GM18499 (cell line): ENCODE results near the gene PRKG1.
"Not testable (repeated sequence)": the region's sequence is repeated elsewhere in the genome, so short reads cannot be mapped to it uniquely, and the experiment has no call there.

ENCODE experiments used
- ATAC-seq: cut with Tn5 transposase; IDR thresholded peaks from one replicate; pipeline ENCODE4 v1.9.1; 2021; ENCODE audit warnings: moderate number of reproducible peaks; ENCODE audit not compliant: insufficient read depth, unreplicated experiment

Gene PRKG1

DNA sequence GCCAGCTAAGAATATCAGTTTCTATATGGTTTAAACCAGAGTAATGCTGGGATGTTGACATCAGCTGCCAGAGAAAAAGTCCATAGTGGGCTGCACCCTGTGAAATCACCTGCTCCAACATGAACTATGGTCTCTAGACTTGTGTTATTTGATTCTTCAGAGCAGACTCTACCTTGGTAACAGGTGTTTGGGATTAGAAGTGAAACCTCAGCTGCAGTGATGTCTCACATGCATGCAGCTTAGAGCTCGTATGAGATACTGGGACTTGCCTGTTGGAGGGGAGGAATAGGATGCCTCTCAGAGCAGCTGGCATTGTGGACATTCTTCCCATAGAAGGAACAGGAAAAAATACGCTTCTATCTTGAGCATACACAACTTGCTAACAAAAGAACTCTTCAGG, 912.2 kb downstream of the PRKG1 start:
- no peak for ATAC-seq

DNA sequence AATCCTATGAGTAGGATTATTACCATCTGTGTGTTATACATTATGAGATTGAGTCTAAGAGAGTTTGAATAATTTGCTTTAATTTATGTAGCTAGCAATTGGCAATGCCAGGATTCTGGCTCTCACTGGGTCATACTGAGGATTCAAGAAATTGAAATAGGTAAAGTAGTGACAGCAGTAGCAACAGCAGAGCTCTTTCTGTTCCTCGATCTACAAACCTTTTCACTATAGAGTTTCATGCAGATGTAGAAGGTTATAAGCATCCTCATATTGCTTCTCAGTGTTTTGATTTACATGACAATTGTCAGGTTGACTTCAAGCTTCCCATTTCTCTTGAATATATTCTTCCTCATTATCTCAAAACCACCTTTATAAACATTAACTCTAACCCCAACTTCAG, 919.2 kb downstream of the PRKG1 start:
- ATAC-seq, result no peak

DNA sequence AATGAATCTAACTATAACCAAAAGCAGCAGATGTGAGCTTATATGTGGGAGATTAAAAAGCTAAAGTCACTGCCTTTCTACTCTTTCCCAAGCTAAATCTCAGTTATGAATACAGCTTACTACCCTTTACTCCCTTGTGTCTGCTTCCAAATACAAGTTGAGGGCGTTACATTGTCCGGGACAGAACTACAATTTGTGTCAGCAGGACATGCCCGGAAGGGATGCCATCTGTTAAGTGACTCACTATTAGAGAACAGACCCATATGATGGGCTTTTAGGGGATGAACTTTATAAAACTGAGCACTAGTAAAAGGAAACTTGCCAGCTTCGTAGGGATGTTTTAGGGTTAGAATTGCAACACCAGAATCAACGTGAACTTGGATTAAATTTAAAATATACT, 924.8 kb downstream of the PRKG1 start:
- ATAC-seq, result no peak

DNA sequence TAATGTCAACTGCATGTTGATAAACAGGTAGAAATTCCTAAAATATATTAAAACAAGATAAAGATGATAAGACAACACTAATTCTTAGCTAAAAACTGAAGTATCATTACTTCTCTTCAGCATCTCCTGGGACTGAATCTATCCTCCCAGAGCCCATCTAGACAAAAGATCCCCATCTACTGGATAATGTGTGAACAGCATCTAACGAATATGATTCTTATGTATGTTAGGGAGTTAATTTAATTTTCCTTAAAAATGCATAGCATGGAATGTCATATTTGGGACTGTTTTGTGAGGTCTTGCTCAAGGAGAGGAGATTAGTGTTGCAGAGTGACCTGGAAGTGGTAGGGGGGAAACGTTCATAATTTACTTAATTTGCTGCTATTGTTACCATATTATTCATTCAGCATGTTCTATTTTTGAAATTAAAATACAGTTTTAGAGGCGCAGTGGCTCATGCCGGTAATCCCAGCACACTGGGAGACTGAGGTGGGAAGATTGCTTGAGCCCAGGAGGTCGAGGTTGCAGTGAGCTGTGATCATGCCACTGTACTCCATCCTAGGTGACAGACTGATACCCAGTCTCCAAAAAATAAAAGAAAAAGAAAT, 930.2 kb downstream of the PRKG1 start:
- peak; percentile 65 for ATAC-seq

DNA sequence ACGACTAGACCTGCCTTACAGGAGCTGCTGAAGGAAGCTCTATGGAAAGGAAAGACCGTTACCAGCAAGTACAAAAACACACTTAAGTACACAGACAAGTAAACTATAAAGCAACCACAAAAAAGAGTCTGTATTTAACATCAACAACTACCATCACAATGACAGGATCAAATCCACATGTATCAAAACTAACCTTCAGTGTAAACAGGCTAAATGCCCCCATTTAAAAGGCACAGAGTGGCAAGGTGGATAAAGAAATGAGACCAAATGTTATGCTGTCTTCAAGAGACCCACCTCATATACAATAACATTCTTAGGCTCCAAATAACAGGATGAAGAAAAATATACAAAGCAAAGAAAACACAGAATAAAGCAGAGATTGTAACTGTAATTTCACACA, 932.8 kb downstream of the PRKG1 start:
- ATAC-seq, result no peak

DNA sequence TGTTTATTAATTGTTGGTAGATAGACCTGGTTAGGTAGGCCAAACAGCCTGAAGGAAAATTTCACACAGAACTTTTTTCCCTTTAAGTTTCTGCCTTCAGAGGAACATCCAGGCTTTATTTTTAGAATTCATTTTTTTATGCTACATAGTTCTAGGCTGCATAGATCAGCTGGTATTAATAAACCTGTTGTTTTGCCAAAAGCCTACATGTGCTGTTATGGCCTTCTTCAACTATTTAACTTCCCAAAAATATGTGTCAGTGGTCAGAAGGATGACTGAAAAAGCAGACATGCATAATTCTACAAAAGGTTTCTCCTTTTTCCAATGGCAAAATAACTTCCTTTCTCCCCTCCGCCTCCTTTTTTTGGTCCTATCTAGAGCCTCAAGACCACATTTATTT, 936.8 kb downstream of the PRKG1 start:
- no peak for ATAC-seq

DNA sequence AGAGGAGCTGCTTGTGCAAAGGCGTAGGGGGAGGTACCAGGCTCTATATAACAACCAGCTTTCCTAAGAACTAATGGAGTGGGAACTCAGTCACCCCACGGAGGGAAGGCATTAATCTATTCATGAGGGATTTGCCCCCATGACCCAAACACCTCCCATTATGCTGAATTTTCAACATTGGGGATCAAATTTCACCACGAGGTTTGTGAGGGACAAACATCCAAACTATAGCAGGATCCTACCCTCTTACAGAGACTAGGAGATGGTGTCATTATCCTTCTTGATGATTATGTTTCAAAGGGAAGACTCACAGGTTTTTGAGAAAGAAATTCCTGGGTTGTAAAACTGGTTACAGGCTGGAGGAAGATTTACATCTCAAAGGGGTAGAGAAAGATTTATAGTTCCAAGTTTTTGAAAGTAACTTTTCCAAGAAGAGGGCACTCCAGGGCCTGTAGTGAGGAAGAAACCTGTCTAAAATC, 944.8 kb downstream of the PRKG1 start:
- no peak for ATAC-seq

DNA sequence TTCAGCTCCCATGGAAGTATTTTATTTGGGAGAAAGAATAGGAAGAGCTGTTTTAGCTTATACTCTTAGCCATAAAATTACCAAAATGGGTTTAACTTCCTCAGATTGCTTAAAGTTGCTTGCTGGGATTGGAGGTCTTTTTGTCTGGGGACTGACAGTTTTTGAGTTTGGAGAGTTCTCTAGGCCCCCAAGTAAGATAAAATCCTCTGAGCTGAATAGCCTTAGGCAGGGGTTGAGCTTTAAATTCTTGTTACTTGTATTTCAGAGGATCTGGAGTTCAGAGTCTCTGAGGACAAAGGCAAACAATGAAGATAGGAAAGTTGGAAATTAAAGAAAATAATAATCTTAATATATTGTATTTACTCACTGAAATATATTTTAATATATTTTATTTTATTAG, 945.4 kb downstream of the PRKG1 start:
- ATAC-seq, result no peak

DNA sequence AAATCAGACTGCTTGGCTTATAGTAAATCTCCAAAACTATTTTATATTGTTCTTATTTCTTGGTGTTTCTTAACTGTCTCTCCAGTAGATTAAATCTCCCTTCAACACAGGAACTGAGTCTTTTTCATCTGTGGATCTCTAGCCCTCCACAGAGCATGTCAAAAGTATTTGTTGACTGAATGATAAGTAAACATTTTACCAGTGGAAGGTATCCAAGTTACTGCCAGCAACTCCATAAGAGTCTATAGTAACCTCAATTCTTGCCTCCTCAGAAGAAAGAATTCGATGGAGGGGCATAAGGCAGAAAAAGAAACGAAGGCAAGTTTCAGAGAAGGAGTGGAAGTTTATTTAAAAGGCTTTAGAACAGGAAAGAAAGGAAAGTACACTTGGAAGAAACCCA, 945.9 kb downstream of the PRKG1 start:
- no peak for ATAC-seq

DNA sequence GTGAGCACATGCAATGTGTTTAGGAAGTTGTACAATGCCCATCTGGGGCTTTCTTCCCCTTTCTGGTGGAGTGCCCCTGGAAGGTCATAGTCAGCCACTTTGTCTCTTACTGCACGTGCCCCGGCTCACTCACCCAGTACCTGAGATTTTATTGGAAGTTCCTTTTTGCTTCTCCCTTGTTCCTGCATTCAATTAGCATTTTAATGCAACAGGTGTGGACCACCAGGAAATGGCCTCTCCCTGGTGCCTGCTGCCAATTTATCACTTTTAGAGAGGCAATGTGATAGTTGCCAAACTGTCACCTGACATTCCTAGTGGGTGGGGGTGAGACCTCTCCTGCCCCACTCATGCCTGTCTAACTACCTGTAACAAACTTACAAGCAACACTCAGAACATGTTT, 946.4 kb downstream of the PRKG1 start:
- no peak for ATAC-seq

DNA sequence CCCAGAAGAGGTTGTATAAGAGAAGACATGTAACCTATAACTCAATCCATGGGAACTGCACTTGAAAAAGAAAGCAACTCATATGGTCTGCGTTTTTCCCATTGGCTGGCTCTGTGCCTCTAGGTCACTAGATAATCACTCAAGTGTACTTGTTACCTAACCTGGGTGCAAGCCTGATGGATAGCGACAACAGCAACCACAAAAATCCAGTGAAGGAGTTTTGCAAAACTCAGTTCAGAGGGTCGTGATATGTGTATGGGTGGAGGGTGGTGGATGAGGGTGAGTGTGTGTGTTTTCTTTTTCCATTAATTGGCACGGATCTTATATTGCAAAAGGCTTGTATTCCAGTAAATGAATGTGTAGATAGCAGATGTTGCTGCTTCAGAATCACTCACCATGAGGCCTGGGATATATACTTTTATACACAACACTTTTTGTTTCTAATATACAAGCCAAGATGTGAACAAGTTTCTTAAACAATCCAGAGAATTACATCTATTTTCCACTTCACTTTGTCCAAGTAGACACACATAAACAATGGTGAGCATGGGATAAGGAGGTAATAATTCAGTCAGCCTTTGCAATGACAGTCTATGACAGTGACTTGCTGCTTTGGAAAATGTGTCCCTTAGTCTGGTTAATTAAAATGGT, 952.9 kb downstream of the PRKG1 start:
- ATAC-seq, result no peak

DNA sequence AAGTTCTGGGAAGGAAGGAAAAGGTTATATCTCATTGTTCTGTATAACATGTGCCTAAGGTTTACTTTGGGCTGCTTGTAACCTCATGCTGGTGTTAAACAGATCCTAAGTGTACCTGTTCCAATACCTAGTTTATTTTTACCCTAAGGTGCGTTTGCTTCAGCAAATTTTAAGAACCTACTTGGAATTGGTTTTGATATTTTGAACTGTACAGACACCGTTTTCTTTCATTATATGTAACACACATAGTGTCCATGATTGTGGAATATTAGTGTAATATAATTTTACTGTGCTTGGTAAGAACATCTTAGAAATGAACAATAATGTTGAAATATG, 954.2 kb downstream of the PRKG1 start:
- ATAC-seq, result no peak

DNA sequence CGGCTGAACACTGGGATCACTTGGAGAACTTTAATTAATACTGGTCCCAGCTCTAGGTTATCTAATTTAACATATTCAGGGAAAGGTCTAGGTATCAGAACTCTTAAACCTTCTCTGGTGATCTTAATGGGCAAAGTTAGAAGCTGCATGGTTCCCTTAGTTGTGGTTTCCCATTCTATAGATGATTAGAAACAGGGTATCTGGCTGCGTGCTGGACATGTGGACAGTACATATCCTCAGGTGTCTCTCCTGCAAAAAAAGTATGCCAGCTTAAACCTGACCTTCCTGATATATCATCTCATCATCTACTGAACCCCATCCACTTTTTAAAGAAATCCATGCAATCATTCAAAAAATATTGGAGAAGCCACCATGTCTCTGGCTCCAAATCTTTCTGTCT, 955.3 kb downstream of the PRKG1 start:
- ATAC-seq, result no peak

DNA sequence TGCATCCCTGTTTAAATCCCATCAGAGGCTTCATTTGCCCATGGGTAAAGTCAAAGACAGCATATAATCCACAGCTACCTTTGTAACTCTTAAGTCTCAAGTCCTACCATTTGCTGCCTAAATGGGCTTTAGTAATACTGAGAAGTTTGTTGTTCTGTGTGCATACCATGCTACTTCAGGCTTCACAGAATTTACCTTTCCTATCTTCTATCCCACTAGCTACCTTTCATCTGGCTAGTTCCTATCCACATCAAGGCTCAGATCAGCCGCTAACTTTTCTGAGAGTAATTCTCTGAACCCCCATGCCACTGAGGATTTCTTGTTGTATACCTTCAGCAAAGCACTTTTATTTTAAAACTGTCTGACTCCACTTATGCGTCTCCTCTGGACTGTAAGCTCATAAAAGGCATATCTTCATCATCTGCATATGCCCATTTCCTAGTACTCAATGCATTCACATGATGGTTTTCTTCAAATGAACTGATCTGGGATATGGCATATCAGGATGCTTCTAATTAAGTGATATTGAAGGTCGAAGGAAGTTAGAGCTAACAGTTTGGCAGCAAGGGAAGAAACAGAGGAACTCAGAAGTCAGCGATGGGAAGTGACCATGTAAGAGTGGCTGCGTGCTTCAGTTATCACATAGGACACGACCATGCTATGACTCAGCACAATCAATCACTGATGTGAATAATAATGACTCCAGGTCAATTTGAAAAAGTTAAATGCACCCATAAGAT, 955.9 kb downstream of the PRKG1 start:
- ATAC-seq, result no peak

DNA sequence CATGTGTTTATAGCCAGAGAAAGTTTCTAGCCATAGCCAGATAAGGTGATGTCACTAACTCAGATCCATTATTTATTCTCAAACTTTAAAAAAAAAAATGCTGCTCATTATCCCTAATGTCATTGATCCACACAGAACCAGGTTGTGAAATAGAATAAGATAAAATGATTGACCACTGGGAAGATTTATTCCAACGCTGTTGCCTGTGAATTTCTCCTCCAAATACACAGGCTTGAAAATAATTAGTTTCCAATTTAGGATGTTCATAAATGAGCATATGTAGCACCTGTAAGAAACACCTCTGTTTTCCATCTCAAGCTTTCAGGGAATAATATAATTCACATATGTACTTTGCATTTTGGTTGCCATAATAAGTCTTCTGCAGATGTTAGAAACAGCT, 956.7 kb downstream of the PRKG1 start:
- no peak for ATAC-seq

DNA sequence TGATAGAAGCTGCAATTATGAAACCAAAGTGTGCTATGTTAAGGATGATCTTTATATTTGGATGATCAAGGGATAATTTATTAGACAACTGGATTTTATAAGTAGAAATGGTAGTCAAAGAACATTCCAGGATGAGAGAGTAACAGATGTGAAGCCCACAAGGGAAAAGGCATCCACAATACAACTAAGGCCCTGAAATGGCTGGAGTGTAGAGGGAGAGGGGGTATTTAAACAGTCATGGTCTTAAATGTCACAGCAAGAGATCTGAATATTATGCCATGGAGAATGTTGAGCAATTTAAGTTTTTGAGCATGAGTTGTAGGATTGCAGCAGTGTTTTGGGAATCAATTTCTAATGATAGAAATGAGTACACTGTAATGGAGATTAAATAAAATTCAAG, 957.5 kb downstream of the PRKG1 start:
- no peak for ATAC-seq

DNA sequence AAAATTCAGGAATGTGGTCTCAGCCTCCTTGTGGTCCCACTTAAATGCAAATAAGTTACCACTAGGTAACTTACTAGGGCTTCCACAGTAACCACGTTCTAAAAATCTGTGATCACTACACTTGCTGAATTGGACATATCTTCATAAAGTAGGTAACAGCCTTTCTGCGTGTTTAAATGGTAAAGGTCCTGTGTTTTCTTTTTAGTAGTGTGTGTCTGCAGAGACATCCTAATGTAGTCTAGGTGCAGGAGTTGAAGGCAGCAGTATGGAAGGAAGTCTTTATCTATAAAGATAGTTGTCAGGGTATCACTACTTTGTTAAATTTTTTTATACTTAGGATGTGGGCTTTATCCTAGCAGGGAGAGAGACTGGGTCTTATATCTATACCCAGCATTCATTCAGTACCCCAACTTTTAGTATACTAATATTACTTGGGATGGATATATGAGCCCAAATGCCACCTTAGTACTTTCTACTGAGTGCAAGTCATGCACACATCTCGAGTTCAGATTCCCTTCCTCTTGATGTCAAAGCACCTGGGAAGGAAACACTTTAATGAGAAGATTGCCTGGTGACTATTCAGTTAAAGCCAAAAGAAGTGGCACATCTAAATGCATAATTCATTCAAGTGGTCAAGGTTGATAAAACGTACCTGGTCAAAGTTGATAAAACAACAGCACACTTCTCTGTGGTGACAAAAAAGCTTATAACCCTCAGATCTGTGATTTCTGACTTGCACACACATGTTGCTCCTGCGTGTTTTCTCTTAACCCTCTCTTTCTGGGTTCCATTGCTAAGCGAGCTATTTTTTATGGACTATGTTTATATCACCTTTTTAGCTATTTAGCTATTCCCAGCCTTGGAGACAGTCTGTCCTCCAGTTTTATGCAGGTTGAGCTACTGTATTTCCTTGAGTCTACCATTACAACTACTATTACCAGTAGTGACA, 958.7 kb downstream of the PRKG1 start:
- ATAC-seq, result no peak

DNA sequence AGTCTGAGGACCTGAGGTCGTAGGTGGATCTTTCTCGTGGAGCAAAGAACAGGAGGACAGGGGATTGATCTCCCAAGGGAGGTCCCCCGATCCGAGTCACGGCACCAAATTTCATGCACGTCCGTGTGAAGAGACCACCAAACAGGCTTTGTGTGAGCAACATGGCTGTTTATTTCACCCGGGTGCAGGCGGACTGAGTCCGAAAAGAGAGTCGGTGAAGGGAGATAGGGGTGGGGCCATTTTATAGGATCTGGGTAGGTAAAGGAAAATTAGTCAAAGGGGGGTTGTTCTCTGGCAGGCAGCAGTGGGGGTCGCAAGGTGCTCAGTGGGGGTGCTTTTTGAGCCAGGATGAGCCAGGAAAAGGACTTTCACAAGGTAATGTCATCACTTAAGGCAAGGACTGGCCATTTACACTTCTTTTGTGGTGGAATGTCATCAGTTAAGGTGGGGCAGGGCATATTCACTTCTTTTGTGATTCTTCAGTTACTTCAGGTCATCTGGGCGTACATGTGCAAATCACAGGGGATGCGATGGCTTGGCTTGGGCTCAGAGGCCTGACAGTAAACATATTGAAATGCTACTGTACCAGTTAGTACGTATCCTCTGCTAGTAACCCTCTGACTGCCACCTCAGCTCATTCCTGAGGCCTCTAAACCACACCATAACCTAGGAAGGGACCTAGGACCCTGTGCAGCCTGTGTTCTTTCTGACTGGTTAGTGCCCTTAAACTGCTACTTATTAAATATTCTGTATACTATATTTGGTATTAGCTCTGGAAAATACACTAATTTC, 964.9 kb downstream of the PRKG1 start:
- not testable (repeated sequence) for ATAC-seq

DNA sequence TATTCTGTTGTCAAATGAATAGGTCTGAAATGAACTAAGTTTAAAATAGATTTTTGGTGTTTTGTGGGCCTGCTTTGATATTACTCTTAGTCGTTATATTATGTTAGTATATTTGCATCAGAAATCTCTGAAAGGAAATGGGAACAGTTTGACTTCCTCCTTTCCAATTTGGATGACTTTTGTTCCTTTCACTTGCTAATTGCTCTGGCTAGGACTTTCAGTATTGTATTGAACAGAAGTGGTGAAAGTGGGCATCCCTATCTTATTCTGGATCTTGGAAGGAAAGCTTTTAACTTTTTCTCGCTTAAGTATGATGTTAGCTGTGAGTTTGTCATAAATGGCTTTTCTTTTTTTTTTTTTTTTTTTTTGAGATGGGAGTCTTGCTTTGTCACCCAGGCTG, 966.2 kb downstream of the PRKG1 start:
- ATAC-seq, result no peak

DNA sequence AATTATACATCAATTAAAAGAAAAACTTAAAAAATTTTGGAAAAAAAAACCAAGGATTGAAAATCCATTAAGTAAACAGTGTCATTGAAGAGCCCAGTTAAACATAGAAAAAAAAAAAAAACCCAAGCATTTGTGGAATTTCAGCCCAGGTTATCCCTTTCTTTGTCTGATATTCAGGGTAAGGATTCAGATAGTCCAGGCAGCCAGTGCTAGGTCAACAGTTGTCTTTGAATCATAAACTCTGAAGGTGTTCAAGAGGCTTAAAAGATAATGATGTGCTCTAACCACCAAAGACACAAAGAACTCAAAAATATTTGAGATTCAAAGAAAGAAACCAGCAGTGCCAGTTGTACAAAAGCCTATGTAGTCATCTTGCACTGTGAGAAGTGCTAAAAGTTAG, 969.5 kb downstream of the PRKG1 start:
- ATAC-seq, result no peak
